Measurements from ENCODE around the gene CIAO1. TPM values are rescaled to one million over a fixed set of nuclear protein-coding genes. Genes with fewer than 3 reads are reported as not detected.

CIAO1 gene
- total RNA-seq, 6 experiments from 2014 or later, result 54.9 to 71.4 (median 60.4) TPM

DNA sequence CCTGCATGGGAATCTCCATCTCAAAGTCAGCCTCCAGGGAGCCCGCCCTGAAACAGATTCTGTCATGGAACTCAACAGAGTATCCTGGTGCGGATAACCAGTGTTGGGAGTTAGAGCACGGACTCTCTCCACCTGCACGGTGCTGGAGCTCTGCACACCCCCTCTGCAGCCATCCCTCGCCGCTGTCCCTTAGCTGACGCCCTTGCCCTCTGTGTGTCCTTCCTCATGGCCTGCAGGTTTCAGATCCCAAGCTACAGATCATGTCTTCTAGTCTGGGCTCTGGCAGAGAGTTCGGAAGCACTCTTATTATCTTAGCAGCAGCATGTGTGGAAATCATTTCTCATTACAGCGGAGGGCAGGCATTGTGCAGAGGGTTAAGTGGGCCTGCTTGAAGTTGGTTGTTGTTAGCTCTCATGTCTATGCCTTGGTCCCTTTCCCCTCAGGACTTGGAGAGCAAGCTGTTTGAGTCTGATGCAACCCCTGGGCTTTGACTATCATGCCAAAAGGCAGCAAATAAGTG is 26.2 kb upstream of the CIAO1 start:
- Mint-ChIP-seq H3K36me3 (ENCODE audit: low read depth) (peaks cover 3% of the 10 kb centered on the region; the same call in 1 of the 2 replicates), H3K4me3 (no peak overlapping the region), H3K27me3 (ENCODE audit: insufficient read depth) (peaks cover 1% of the 10 kb centered on the region; the same call in 1 of the 2 replicates), H3K4me1 (ENCODE audit: low read depth) (peaks cover 30% of the 10 kb centered on the region), H3K9me3 (no peaks in the 10 kb centered on the region), H3K27ac (no peak overlapping the region)
- DNase-seq, result no peak
- no peak for TF ChIP-seq CTCF (IDR thresholded peaks at IDR 0.05)

DNA sequence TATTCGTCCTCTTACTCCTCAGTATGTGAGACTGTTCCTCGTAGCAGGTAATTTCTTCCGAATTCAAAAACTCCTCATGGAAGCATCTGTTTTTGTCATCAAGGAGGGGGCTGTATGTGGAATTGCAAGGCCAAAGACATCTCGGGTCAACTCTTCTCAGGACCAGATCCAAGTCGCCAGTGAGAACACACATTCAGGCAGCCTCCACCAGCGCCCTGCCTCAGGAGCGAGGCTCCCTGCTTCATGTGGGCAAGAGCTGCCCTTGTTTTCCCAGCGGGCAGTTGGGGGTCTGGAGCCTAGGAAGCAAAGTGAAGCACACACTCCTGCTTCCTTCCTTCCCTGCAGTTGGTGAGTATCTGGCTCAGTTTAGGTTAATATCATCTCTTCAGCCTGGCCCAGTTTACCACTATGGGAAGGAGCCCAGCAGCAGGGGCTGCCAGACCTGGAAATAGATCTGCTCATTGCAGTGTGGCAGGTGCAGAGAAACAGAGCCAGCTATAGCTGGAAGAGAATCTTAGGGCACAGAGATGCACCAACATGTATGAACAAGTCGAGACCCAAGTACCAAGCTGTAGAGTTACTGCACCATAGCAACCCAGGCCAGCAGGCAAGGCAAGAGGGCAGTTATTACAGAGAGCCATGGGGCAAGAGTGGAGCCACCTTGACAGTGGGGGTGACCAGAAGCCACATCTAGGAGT is 25.5 kb upstream of the CIAO1 start:
- TF ChIP-seq CTCF (IDR thresholded peaks at IDR 0.05), result no peak
- Mint-ChIP-seq H3K4me1 (ENCODE audit: low read depth) (peaks cover 32% of the 10 kb centered on the region), H3K36me3 (ENCODE audit: low read depth) (peaks cover 7% of the 10 kb centered on the region), H3K27ac (peak overlapping the region; percentile 89), H3K27me3 (ENCODE audit: insufficient read depth) (peaks cover 1% of the 10 kb centered on the region), H3K4me3 (no peak overlapping the region), H3K9me3 (peaks cover 3% of the 10 kb centered on the region)
- no peak for DNase-seq

DNA sequence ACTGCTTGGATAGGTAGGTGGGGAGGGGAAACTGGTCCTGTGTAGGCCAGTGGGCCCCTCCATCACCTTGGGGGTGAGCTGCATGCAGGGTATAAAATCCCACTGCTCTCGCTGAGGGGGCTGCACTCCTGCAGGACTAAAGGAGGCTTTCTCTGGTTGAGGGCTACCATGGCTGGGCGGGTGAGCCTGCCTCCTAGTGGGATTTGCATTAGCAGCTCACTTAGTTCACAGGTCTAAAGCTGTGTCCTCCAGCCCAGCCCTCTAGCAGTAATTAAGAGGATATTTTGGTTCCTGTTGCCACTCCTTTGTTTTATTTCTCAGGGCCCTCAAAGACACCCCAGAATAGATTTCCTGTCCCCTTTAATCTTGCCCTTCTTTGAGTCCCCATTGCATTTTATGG is 24.8 kb upstream of the CIAO1 start:
- peaks cover 15% of the 10 kb centered on the region for H3K36me3 Mint-ChIP-seq (ENCODE audit: low read depth)
- H3K27ac Mint-ChIP-seq, result peak overlapping the region; percentile 89
- no peak overlapping the region for H3K4me3 Mint-ChIP-seq
- TF ChIP-seq CTCF (IDR thresholded peaks at IDR 0.05), result 0 out of 2 replicates have a peak, but pooled peaks have one; percentile 15
- H3K9me3 Mint-ChIP-seq, result peaks cover 7% of the 10 kb centered on the region
- peaks cover 39% of the 10 kb centered on the region for H3K4me1 Mint-ChIP-seq (ENCODE audit: low read depth)
- peaks cover 1% of the 10 kb centered on the region for H3K27me3 Mint-ChIP-seq (ENCODE audit: insufficient read depth)
- no peak for DNase-seq

DNA sequence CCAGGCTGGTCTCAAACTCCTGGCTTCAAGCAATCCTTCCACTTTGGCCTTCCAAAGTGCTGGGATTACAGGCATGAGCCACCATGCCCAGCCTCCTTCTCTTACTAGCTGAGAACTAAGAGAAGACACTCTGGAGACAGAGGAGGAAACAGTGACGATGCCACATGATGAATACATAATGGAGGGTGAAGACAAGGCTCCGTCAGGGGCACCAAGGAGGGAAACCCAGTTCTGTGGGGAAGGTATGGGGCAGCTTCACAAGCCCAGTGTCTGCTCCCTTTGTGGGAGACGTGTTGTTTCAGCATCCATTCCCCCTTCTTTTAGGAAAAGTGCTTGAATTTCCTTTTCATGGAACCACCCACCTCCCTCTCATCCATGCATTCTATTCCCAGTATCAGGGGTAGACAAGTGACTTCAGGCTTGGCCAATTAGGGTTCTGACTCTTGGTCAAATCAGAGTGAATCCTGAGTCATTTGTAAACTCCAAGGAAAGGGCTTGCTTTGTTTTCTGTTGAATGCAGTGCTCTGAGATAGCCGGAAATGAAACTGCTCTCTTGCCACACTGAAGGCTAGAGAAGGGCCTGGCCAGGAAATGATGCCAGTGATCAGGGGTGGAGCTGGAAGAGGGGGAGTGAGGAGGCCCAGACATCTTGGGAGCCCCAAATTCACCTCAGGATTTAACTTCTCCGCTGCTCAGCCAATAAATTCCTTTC is 24.0 kb upstream of the CIAO1 start:
- DNase-seq, result peak; percentile 97
- Mint-ChIP-seq H3K27me3 (ENCODE audit: insufficient read depth) (peaks cover 1% of the 10 kb centered on the region), H3K4me1 (ENCODE audit: low read depth) (peaks cover 48% of the 10 kb centered on the region), H3K9me3 (peaks cover 7% of the 10 kb centered on the region), H3K27ac (peak overlapping the region; percentile 89), H3K4me3 (peak overlapping the region; percentile 67), H3K36me3 (ENCODE audit: low read depth) (peaks cover 19% of the 10 kb centered on the region)
- no peak for TF ChIP-seq CTCF (IDR thresholded peaks at IDR 0.05)

DNA sequence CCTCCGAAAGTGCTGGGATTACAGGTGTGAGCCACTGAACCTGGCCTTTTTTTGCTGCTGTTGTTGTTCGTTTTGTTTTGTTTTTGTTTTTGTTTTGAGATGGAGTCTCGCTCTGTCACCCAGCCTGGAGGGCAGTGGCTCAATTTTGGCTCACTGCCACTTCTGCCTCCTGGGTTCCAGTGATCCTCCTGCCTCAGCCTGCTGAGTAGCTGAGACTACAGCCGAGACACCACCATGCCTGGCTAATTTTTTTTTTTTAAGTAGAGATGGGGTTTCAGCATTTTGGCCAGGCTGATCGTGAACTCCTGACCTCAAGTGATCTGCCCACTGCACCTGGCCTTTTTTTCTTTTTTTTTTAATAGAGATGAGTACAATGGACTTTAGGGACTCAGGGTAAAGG is 22.2 kb upstream of the CIAO1 start:
- peaks cover 20% of the 10 kb centered on the region for H3K36me3 Mint-ChIP-seq (ENCODE audit: low read depth)
- DNase-seq, result no peak
- H3K27me3 Mint-ChIP-seq (ENCODE audit: insufficient read depth), result peaks cover 1% of the 10 kb centered on the region
- no peak overlapping the region for H3K27ac Mint-ChIP-seq
- H3K4me1 Mint-ChIP-seq (ENCODE audit: low read depth), result peaks cover 59% of the 10 kb centered on the region
- no peak overlapping the region for H3K4me3 Mint-ChIP-seq
- H3K9me3 Mint-ChIP-seq, result peaks cover 7% of the 10 kb centered on the region
- TF ChIP-seq CTCF (IDR thresholded peaks at IDR 0.05), result no peak

Measured in HFFc6 (cell line).